Fibroblast of villous mesenchyme (primary cell): ENCODE data around the gene FEN1. TPM values are rescaled to one million over a fixed set of nuclear protein-coding genes. Genes with fewer than 3 reads are reported as not detected.

Experiments
- DNase-seq: peaks from one replicate; pipeline ENCODE4 v3.0.0-alpha.2; 2010; ENCODE audit warnings: low read depth
- H3K4me3 ChIP-seq: 2 replicates; pipeline ENCODE4 v1.5.1; 2011; ENCODE audit warnings: low read depth, mild to moderate bottlenecking, low read length
- total RNA-seq: library from RNA; depleted of rRNA; stranded (reverse); fragments of >200 nt; gene quantifications from 2 replicates; pipeline ENCODE4 v1.2.3, GENCODE V29; 2012
- TF ChIP-seq, protein P1 (sequence below): IDR thresholded peaks from 2 replicates; pipeline ENCODE4 v1.5.1; 2012; ENCODE audit warnings: low read depth, mild to moderate bottlenecking, low read length; ENCODE audit not compliant: insufficient read depth

The FEN1 gene
- total RNA-seq, 1 donor: 27.6 TPM

DNA sequence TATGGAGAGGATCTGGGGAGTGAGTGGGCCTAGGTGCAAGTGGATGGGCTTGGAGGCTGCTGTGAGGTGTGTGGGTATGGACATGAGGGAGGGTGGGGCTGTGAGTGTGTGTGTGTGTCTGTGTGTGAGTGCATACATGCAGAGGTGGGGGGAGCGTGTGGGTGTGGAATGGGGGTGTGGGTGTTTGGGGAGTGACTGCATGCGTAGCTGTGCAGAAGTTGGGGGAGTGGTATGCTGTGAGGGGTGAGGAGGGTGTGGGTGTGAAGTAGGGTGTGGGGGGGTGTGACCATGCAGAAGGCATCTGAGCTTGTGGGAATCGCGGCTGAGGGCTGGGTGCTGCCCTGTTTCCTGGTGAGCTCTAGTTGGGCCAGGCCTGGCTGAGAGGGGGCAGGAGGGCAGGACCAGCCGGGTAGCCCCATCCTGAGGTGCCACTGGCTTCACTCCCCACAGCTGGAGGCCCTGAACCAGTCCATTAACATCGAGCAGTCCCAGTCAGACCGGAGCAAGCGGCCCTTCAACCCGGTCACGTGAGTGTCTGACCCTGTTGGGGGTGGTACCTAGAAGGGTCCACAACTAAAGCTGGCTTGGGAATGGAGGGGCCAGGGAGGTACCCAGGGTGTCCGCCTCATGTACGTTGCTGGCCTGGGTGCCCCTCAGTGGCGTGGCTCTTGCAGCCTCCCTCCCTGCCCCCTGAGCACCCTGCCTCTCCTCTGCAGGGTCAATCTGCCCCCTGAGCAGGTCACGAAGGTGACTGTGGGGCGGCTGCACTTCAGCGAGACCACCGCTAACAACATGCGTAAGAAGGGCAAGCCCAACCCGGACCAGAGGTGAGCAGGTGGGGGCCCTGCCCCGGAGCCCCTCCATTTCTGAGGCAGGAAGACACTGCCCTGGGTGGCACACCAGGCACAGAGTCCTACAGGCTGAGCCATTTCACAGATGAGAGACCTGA, 16.8 kb upstream of the FEN1 start:
- TF ChIP-seq, protein P1, sequence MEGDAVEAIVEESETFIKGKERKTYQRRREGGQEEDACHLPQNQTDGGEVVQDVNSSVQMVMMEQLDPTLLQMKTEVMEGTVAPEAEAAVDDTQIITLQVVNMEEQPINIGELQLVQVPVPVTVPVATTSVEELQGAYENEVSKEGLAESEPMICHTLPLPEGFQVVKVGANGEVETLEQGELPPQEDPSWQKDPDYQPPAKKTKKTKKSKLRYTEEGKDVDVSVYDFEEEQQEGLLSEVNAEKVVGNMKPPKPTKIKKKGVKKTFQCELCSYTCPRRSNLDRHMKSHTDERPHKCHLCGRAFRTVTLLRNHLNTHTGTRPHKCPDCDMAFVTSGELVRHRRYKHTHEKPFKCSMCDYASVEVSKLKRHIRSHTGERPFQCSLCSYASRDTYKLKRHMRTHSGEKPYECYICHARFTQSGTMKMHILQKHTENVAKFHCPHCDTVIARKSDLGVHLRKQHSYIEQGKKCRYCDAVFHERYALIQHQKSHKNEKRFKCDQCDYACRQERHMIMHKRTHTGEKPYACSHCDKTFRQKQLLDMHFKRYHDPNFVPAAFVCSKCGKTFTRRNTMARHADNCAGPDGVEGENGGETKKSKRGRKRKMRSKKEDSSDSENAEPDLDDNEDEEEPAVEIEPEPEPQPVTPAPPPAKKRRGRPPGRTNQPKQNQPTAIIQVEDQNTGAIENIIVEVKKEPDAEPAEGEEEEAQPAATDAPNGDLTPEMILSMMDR: no peak
- DNase-seq: no peak
- H3K4me3 ChIP-seq: no peak overlapping the region

DNA sequence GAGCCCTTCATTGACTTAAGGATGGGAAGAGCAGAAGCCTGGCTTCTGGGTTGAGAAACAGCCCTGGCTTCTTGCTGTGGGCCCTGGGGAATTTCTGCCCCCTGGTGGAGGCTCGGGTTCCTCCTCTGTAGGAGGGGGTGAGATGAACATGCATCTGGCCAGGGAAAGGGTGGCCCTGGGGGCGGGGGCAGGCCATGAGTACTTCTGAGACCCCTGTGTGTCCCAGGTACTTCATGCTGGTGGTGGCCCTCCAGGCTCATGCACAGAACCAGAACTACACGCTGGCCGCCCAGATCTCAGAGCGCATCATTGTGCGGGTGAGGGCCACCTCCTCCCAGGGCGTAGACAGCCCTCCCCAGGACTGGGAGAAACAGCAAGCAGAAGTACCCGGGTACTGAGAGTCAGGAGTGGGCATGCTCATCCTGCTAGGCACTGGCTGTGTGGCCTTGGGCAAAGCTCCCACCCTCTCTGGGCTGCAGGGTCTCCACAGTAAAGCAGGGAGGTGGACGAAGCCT, 16.1 kb upstream of the FEN1 start:
- no peak overlapping the region for H3K4me3 ChIP-seq
- TF ChIP-seq, protein P1: peak; percentile 84
- DNase-seq: peak; percentile 75

DNA sequence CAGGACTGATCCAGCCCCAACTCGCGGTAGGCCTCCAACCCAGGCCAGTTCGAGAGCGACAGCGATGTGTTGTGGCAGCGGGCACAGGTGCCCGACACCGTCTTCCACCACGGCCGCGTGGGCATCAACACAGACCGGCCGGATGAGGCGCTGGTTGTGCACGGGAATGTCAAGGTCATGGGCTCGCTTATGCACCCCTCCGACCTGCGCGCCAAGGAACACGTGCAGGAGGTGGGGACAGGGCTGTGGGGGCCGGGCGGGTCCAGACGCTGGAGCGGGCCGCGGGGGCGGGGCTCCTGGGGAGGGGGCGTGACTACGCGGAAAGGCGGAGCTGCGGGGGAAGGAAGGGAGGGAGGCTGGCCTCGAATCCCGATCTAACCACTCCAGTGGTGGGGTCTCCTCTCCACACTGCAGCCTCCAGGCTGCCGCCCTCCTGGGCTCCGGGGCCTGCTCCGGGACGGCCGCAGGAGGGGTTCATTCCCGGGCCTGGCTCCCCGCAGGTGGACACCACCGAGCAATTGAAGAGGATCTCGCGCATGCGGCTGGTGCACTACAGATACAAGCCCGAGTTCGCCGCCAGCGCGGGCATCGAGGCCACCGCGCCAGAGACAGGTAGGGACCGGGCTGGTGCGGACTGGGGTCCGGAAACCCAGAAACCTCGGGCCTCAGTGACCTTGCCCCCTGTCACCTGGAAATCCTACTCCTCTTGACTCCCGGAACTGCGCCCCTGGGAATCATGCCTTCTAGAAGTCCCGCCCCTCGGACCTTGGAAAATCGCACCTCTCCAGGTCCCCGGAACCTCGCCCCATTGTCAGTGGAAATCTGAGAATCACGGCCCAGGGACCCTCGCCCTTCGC, 15.2 kb upstream of the FEN1 start:
- no peak for DNase-seq
- TF ChIP-seq, protein P1: no peak
- H3K4me3 ChIP-seq: no peak overlapping the region

DNA sequence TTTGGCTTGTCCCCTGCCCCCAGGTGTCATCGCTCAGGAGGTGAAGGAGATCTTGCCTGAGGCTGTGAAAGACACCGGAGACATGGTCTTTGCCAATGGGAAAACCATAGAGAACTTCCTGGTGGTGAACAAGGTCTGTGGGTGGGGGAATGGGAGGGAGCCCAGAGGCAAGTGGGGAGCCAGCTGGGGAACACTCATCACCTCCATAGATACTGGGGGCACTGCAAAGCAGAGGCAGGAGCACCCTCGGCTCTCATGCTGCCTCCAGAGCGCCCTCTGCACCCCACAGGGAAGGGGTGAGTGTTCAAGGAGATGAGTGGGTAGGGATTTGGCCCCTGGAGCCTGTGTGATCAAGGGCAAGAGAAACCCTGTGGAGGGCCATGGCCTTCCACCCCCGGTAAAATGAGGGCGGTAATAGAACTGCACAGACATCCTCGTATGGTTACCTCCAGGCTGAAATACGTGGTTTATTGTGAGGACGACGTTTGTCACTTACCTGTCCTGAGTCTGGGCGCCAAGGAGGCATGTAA, 14.3 kb upstream of the FEN1 start:
- no peak overlapping the region for H3K4me3 ChIP-seq
- TF ChIP-seq, protein P1: no peak
- DNase-seq: no peak

DNA sequence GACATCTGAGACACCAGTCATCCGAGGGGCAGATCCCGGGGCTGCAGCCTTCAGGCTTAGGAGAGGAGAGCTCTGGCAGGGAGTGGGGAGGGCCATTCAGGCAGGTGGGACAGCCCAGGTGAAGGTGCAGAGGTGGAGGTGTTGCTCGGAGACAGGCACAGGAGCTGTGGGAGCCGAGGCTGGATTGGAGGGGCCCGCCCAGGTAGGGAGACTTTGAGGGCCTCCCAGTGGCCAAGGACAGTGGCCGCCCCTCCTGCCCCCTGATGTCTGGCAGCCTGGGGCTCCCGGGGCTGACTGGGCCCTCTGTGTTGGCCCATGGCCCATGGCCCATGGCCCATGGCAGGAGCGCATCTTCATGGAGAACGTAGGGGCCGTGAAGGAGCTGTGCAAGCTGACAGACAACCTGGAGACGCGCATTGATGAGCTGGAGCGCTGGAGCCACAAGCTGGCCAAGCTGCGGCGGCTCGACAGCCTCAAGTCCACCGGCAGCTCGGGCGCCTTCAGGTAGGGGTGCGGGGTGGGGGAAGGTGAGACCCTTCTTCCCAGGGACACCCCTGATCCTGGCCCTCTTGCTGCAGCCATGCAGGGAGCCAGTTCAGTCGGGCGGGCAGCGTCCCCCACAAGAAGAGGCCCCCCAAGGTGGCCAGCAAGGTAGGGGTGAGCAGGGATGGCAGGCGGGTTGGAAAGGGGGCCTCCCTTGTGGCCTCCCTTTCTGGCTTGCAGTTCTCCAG, 13.6 kb upstream of the FEN1 start:
- H3K4me3 ChIP-seq: no peak overlapping the region
- no peak for DNase-seq
- TF ChIP-seq, protein P1: no peak
